ENCODE data around the gene FMNL2.

The FMNL2 gene

DNA sequence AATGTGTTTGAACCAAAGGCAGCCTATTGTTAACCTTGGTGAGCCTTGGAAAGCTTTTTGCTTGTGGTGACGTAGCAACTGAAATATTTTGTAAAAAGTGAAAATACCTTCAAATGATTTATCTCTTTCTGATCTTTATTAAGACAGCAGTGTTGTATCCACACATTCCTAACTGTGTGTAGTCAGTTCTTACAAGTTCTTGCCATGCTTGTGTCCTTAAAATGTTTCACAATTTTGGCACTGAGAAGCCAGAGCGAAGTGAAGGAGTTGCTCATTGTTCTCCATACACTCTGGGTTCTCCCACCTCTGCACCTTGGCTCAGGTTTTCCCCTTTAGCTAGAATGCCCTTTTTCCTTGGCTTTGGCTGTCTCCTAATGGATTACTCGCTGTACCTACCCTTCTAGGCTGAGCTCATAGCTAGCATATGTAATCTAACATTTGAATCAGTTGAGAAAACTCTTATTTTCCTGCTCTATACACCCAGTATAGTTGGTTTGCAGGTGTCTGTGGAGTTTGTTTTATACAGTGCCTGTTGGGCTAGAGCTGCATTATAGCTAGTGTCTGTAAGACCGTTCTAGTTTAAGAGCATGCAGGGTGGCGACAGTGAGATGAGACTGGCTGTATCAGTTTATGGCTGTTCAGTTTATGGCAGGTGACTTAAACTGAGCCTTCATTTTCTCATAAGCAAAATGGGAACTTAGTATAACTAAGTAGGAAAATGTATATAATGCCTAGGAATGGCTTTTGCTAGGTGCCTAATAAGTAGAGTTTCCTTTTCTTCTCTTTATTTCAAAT, 45.5 kb downstream of the FMNL2 start:
- Histone ChIP-seq H3K27ac (ENCODE audit: low read depth, low read length, poor library complexity, severe bottlenecking) (no peak overlapping the region), H3K27me3 (ENCODE audit: insufficient read depth, low read length) (no peaks in the 10 kb centered on the region), H3F3A (ENCODE audit: insufficient read depth, low read length) (no peaks in the 10 kb centered on the region), H3K4me2 (ENCODE audit: low read length) (no peak overlapping the region), H3K36me3 (ENCODE audit: insufficient read depth, low read length) (no peaks in the 10 kb centered on the region), H3K79me2 (ENCODE audit: insufficient read depth, low read length) (no peaks in the 10 kb centered on the region), H3K9me3 (ENCODE audit: low read length) (no peaks in the 10 kb centered on the region), H2AFZ (ENCODE audit: low read length) (no peak overlapping the region), H4K20me1 (ENCODE audit: insufficient read depth, low read length) (no peaks in the 10 kb centered on the region), H3K4me1 (ENCODE audit: insufficient read depth, low read length, severe bottlenecking) (no peaks in the 10 kb centered on the region), H3K4me3 (ENCODE audit: low read depth, low read length, poor library complexity, severe bottlenecking) (no peak overlapping the region), H3K9ac (ENCODE audit: low read length) (no peak overlapping the region), H3K9me2 (ENCODE audit: low read depth, low read length) (no peaks in the 10 kb centered on the region)
- TF ChIP-seq, protein P1, sequence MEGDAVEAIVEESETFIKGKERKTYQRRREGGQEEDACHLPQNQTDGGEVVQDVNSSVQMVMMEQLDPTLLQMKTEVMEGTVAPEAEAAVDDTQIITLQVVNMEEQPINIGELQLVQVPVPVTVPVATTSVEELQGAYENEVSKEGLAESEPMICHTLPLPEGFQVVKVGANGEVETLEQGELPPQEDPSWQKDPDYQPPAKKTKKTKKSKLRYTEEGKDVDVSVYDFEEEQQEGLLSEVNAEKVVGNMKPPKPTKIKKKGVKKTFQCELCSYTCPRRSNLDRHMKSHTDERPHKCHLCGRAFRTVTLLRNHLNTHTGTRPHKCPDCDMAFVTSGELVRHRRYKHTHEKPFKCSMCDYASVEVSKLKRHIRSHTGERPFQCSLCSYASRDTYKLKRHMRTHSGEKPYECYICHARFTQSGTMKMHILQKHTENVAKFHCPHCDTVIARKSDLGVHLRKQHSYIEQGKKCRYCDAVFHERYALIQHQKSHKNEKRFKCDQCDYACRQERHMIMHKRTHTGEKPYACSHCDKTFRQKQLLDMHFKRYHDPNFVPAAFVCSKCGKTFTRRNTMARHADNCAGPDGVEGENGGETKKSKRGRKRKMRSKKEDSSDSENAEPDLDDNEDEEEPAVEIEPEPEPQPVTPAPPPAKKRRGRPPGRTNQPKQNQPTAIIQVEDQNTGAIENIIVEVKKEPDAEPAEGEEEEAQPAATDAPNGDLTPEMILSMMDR (IDR thresholded peaks at IDR 0.05; ENCODE audit: low read length) = no peak
- no peak for TF ChIP-seq EZH2 (IDR thresholded peaks at IDR 0.05; ENCODE audit: borderline replicate concordance, low read length)

DNA sequence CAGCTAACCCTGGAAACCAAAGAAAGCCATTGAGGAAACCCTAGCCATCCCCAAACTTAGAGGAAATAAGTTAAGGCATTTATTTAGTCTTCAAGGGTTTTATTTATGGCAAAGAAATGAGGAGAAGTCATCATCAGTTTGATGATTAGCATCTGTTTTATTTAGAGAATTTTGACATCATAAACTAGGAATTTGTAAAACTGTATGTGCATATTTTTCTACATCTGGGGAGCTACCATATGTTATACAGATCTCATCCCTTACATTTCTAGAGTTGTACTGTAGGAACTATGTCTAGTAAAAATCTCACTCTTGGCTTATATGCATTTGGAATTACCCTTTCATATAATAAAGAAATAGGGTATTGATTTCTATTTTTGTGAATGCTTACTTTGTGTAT, 48.7 kb downstream of the FMNL2 start:
- TF ChIP-seq, protein P1 (IDR thresholded peaks at IDR 0.05; ENCODE audit: low read length) = no peak
- no peak for TF ChIP-seq EZH2 (IDR thresholded peaks at IDR 0.05; ENCODE audit: borderline replicate concordance, low read length)
- H3K9me3 ChIP-seq (ENCODE audit: low read length) = no peaks in the 10 kb centered on the region
- no peaks in the 10 kb centered on the region for H3F3A ChIP-seq (ENCODE audit: insufficient read depth, low read length)
- no peaks in the 10 kb centered on the region for H3K36me3 ChIP-seq (ENCODE audit: insufficient read depth, low read length)
- no peaks in the 10 kb centered on the region for H4K20me1 ChIP-seq (ENCODE audit: insufficient read depth, low read length)
- no peak overlapping the region for H3K27ac ChIP-seq (ENCODE audit: low read depth, low read length, poor library complexity, severe bottlenecking)
- no peak overlapping the region for H3K9ac ChIP-seq (ENCODE audit: low read length)
- no peaks in the 10 kb centered on the region for H3K4me1 ChIP-seq (ENCODE audit: insufficient read depth, low read length, severe bottlenecking)
- H3K79me2 ChIP-seq (ENCODE audit: insufficient read depth, low read length) = no peaks in the 10 kb centered on the region
- no peak overlapping the region for H3K4me3 ChIP-seq (ENCODE audit: low read depth, low read length, poor library complexity, severe bottlenecking)
- H2AFZ ChIP-seq (ENCODE audit: low read length) = no peak overlapping the region
- no peaks in the 10 kb centered on the region for H3K9me2 ChIP-seq (ENCODE audit: low read depth, low read length)
- H3K4me2 ChIP-seq (ENCODE audit: low read length) = no peak overlapping the region
- no peaks in the 10 kb centered on the region for H3K27me3 ChIP-seq (ENCODE audit: insufficient read depth, low read length)

DNA sequence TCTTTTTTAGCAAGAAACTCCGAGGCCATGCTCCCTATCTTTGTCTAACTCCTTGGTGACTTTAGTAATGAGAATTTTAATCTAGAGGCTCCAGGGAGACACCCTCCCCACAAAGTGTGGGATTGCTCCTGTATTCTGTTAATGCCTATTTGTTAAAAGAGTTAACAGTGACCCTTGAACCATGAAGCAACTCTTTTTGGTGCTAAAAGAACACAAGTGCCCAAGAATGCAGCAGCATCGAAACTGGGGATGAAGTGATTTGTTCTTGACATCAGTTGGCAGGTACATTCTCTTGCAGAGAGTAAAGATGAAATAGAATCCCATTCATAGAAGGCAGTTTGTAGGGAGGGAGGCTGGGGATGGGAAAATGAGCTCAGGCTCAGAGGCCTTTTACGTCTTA, 50.0 kb downstream of the FMNL2 start:
- Histone ChIP-seq H3K4me3 (ENCODE audit: low read depth, low read length, poor library complexity, severe bottlenecking) (no peak overlapping the region), H3K27ac (ENCODE audit: low read depth, low read length, poor library complexity, severe bottlenecking) (no peak overlapping the region), H2AFZ (ENCODE audit: low read length) (no peak overlapping the region), H4K20me1 (ENCODE audit: insufficient read depth, low read length) (no peaks in the 10 kb centered on the region), H3K27me3 (ENCODE audit: insufficient read depth, low read length) (no peaks in the 10 kb centered on the region), H3K4me2 (ENCODE audit: low read length) (no peak overlapping the region), H3F3A (ENCODE audit: insufficient read depth, low read length) (no peaks in the 10 kb centered on the region), H3K4me1 (ENCODE audit: insufficient read depth, low read length, severe bottlenecking) (no peaks in the 10 kb centered on the region), H3K9ac (ENCODE audit: low read length) (no peak overlapping the region), H3K79me2 (ENCODE audit: insufficient read depth, low read length) (no peaks in the 10 kb centered on the region), H3K9me3 (ENCODE audit: low read length) (no peaks in the 10 kb centered on the region), H3K9me2 (ENCODE audit: low read depth, low read length) (no peaks in the 10 kb centered on the region), H3K36me3 (ENCODE audit: insufficient read depth, low read length) (no peaks in the 10 kb centered on the region)
- TF ChIP-seq, protein P1 (IDR thresholded peaks at IDR 0.05; ENCODE audit: low read length) = no peak
